ENCODE measurements around the gene PLAGL1.

The PLAGL1 gene

GRCh38 chr6:143965503-143966171 lies 42.4 kb downstream of the PLAGL1 start:
- DNase-seq, result peak; percentile 81

- DNase-seq, result no peak
These were observed 43.4 kb downstream of the PLAGL1 start for GRCh38 chr6:143964674-143965081.

GRCh38 chr6:143963158-143963919 lies 44.7 kb downstream of the PLAGL1 start:
- no peak for DNase-seq

- DNase-seq, result no peak
These were observed 45.9 kb downstream of the PLAGL1 start for GRCh38 chr6:143961886-143962878.

- DNase-seq, result no peak
These were observed 47.0 kb downstream of the PLAGL1 start for GRCh38 chr6:143961066-143961465.

GRCh38 chr6:143959927-143960326 lies 48.1 kb downstream of the PLAGL1 start:
- no peak for DNase-seq

GRCh38 chr6:143958839-143959399 lies 49.1 kb downstream of the PLAGL1 start:
- no peak for DNase-seq

GRCh38 chr6:143957679-143958274 lies 50.3 kb downstream of the PLAGL1 start:
- DNase-seq, result no peak

GRCh38 chr6:143955971-143956370 lies 52.1 kb downstream of the PLAGL1 start:
- DNase-seq, result no peak

GRCh38 chr6:143953922-143954321 lies 54.1 kb downstream of the PLAGL1 start:
- no peak for DNase-seq

- DNase-seq, result no peak
These were observed 54.9 kb downstream of the PLAGL1 start for GRCh38 chr6:143952947-143953701.

- no peak for DNase-seq
These were observed 55.8 kb downstream of the PLAGL1 start for GRCh38 chr6:143952060-143952778.

- no peak for DNase-seq
These were observed 57.2 kb downstream of the PLAGL1 start for GRCh38 chr6:143950875-143951274.

- no peak for DNase-seq
These were observed 58.1 kb downstream of the PLAGL1 start for GRCh38 chr6:143949962-143950361.

- no peak for DNase-seq
These were observed 58.5 kb downstream of the PLAGL1 start for GRCh38 chr6:143949535-143949934.

GRCh38 chr6:143948208-143948607 lies 59.9 kb downstream of the PLAGL1 start:
- no peak for DNase-seq

GRCh38 chr6:143941852-143942627 lies 66.0 kb downstream of the PLAGL1 start:
- DNase-seq, result peak; percentile 75

GRCh38 chr6:143940011-143940597 lies 68.0 kb downstream of the PLAGL1 start:
- DNase-seq, result peak; percentile 88

- no peak for DNase-seq
These were observed 68.7 kb downstream of the PLAGL1 start for GRCh38 chr6:143939364-143939763.

- no peak for DNase-seq
These were observed 70.4 kb downstream of the PLAGL1 start for GRCh38 chr6:143937668-143937970.
